Measurements from ENCODE around the gene OR51G2.

GRCh38 chr11:4919250-4919649 lies at the start of gene OR51G2:
- TF ChIP-seq POLR2A (IDR thresholded peaks at IDR 0.05; ENCODE audit: low read depth) = no peak
- TF ChIP-seq CTCF (IDR thresholded peaks at IDR 0.05) = no peak

Data from esophagus muscularis mucosa (tissue), 3 donors.